Kidney (tissue), 14 donors: ENCODE data around the gene RARG. TPM values are rescaled to one million over a fixed set of nuclear protein-coding genes. Genes with fewer than 3 reads are reported as not detected.

Experiments
- DNase-seq, 5 donors: peaks; one replicate each; pipeline ENCODE4 v3.0.0-alpha.2; 2013 to 2020
- FAIRE-seq: peaks from 2 replicates; lab custom pipeline; 2012; peaks lifted over from hg19 to GRCh38; lab: Jason Lieb, UNC
- H3K27ac ChIP-seq, 2 donors: one replicate each; pipeline ENCODE4 v1.7.0; 2013; ENCODE audit warnings: low read depth in 2 of 2, low read length in 2 of 2, inconsistent platforms in 1 of 2
- H3K27me3 ChIP-seq: one replicate; pipeline ENCODE4 v1.7.1; 2013; ENCODE audit warnings: low read length, inconsistent platforms; ENCODE audit not compliant: control insufficient read depth, insufficient read depth
- H3K36me3 ChIP-seq, 3 donors: one replicate each; pipeline versions ENCODE4 v1.7.0 to v1.7.1; 2013; ENCODE audit warnings: low read length in 3 of 3, control low read depth in 1 of 3, inconsistent platforms in 1 of 3; ENCODE audit not compliant: insufficient read depth in 3 of 3, control insufficient read depth in 2 of 3
- H3K4me1 ChIP-seq, 3 donors: one replicate each; pipeline versions ENCODE4 v1.7.0 to v1.7.1; 2013; ENCODE audit warnings: low read length in 3 of 3, inconsistent platforms in 1 of 3, low read depth in 1 of 3; ENCODE audit not compliant: control insufficient read depth in 2 of 3, insufficient read depth in 2 of 3
- H3K4me3 ChIP-seq, 3 donors: one replicate each; pipeline versions ENCODE4 v1.7.0 to v1.8.1; 2013; ENCODE audit warnings: low read length in 3 of 3, control low read depth in 1 of 3, inconsistent platforms in 1 of 3
- H3K9ac ChIP-seq, 3 donors: one replicate each; pipeline versions ENCODE4 v1.7.0 to v1.7.1; 2013; ENCODE audit warnings: low read length in 3 of 3, control low read depth in 1 of 3, inconsistent platforms in 1 of 3
- H3K9me3 ChIP-seq, 3 donors: one replicate each; pipeline versions ENCODE4 v1.7.0 to v1.7.1; 2013; ENCODE audit warnings: low read length in 3 of 3, control low read depth in 1 of 3, inconsistent platforms in 1 of 3; ENCODE audit not compliant: control insufficient read depth in 2 of 3, insufficient read depth in 1 of 3
- intact Hi-C: fragments of 100-400 bp; cut with DNase I; formaldehyde crosslinking; loops from one replicate; pipeline ENCODE4 v1.11.1; 2022
- polyA plus RNA-seq: library from polyadenylated mRNA; stranded (reverse); fragments of 350-450 nt; fragmentation: Illumina TruSeq; extraction: RNeasy Lipid Tissue Mini Kit (QIAGEN cat#74804); gene quantifications from one replicate; pipeline ENCODE4 v1.2.3, GENCODE V29; 2014; ENCODE audit warnings: low read depth, low replicate concordance; ENCODE audit not compliant: insufficient read depth
- total RNA-seq: library from RNA; stranded (reverse); fragmentation: NEBNext Ultra II Directional; extraction: Animal tissue kit (Norgen Biotek cat#: 25700); gene quantifications from one replicate; pipeline ENCODE4 v1.2.1, GENCODE V29; 2021
- TF ChIP-seq, protein P1 (sequence below): IDR thresholded peaks from 3 replicates; pipeline ENCODE4 v1.5.1; 2012; ENCODE audit warnings: mild to moderate bottlenecking, moderate library complexity, borderline replicate concordance; ENCODE audit not compliant: insufficient read depth; ENCODE audit errors: extremely low read depth
- donor health status: control.
- donor health status: control.
- donor health status: control.
- donor health status: control.
- donor health status: control.
- donor health status: DM: yes; HTN: yes; CAD: no.
- donor health status: Normal renal cell carcinoma (clear cell type).

Gene RARG
- total and polyA plus RNA-seq, 2 donors from 2014 or later, result 13.2 to 34.1 TPM

DNA sequence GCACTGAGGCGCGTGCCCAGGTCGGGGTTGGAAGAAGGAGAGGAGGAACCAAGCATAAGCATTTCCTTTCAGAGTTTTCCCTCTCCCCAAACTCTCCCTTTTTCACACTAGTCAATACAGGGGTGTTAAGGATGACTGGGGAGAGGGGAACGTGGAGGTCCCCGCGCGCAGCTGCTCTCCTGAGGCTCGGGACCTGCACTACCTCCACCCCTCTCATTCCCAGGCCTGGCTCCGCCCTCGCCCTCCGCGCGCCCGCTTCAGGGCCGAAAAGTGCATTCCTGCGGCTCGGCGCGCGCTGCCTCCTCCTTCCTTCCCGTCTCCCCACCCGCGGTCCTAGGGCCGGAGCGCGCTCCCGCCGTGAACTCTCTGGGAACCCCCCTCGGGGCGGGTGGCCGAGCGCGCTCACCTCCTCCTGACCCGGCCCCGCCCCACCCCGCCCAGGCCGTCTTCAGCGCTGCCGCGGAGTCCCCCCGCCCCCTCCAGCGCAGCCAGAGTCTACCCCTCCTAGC, 11.3 kb downstream of the RARG start:
- Histone ChIP-seq H3K36me3 (no peaks in the 10 kb centered on the region), H3K4me1 (peaks cover 5 to 36% (median 8%) of the 10 kb centered on the region in 3 donors), H3K27me3 (peaks cover 4% of the 10 kb centered on the region), H3K9me3 (no peaks in the 10 kb centered on the region), H3K27ac (peak overlapping the region; percentile 94 to 100), H3K4me3 (peak overlapping the region; percentile 71 to 91 (median 82)), H3K9ac (peak overlapping the region in 2 of 3 donors; percentile 28 to 65)
- FAIRE-seq, result no peak
- intact Hi-C loops, result no loop called here
- TF ChIP-seq, protein P1, sequence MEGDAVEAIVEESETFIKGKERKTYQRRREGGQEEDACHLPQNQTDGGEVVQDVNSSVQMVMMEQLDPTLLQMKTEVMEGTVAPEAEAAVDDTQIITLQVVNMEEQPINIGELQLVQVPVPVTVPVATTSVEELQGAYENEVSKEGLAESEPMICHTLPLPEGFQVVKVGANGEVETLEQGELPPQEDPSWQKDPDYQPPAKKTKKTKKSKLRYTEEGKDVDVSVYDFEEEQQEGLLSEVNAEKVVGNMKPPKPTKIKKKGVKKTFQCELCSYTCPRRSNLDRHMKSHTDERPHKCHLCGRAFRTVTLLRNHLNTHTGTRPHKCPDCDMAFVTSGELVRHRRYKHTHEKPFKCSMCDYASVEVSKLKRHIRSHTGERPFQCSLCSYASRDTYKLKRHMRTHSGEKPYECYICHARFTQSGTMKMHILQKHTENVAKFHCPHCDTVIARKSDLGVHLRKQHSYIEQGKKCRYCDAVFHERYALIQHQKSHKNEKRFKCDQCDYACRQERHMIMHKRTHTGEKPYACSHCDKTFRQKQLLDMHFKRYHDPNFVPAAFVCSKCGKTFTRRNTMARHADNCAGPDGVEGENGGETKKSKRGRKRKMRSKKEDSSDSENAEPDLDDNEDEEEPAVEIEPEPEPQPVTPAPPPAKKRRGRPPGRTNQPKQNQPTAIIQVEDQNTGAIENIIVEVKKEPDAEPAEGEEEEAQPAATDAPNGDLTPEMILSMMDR, result no peak
- peak; percentile 93 to 98 (median 95) for DNase-seq

GRCh38 chr12:53219956-53220693, 11.9 kb downstream of the RARG start:
- peak overlapping the region in 2 of 3 donors; percentile 14 to 77 for H3K9ac ChIP-seq
- peaks cover 5 to 41% (median 8%) of the 10 kb centered on the region in 3 donors for H3K4me1 ChIP-seq
- intact Hi-C loops, result loop anchor here (10.0 kb wide), 1 partner anchor 65 kb away; no protein-coding TSS in a partner anchor

GRCh38 chr12:53219292-53219955, 12.6 kb downstream of the RARG start:
- Histone ChIP-seq H3K9me3 (no peaks in the 10 kb centered on the region), H3K27ac (peak overlapping the region; percentile 8 to 43), H3K4me1 (peaks cover 5 to 40% (median 5%) of the 10 kb centered on the region in 3 donors), H3K27me3 (peaks cover 4% of the 10 kb centered on the region), H3K4me3 (peak overlapping the region; percentile 76 to 88 (median 77)), H3K36me3 (peaks cover 0 to 3% (median 0%) of the 10 kb centered on the region in 3 donors), H3K9ac (peak overlapping the region in 2 of 3 donors; percentile 19 to 77)
- intact Hi-C loops, result loop anchor here (10.0 kb wide), 1 partner anchor 65 kb away; no protein-coding TSS in a partner anchor
- TF ChIP-seq, protein P1, result no peak
- peak in 3 of 5 donors; percentile 38 to 76 (median 68) for DNase-seq
- FAIRE-seq, result no peak

More at GRCh38 chr12:53219956-53220693, 11.9 kb downstream of the RARG start:
- Histone ChIP-seq H3K9me3 (no peaks in the 10 kb centered on the region), H3K27ac (peak overlapping the region in 1 of 2 donors; percentile 100), H3K27me3 (peaks cover 4% of the 10 kb centered on the region), H3K36me3 (no peaks in the 10 kb centered on the region), H3K4me3 (peak overlapping the region; percentile 76 to 88 (median 77))
- TF ChIP-seq, protein P1, result no peak
- FAIRE-seq (no peak), DNase-seq (peak; percentile 72 to 91 (median 84))
